Natural killer cell (primary cell): ENCODE data around the gene MTMR10. TPM values are rescaled to one million over a fixed set of nuclear protein-coding genes. Genes with fewer than 3 reads are reported as not detected.

Experiments used
- ATAC-seq, 3 donors: fragments of 150-1000 bp in 2 of 3; fragments of 200-7000 bp in 1 of 3; cut with Tn5 transposase; 1 replicate in 1 of 3; 2 replicates in 2 of 3; pipeline ENCODE4 v1.10.0; 2021; ENCODE audit warnings: mild to moderate bottlenecking in 2 of 3, moderate library complexity in 2 of 3
- DNase-seq, 2 donors: peaks; one replicate each; pipeline versions ENCODE4 v3.0.0 to v3.0.0-alpha.2; 2013 to 2021; ENCODE audit warnings: mixed read lengths in 1 of 2
- H3K27ac ChIP-seq: one replicate; pipeline ENCODE4 v1.5.1; 2013; ENCODE audit warnings: mild to moderate bottlenecking, low read length
- H3K27me3 ChIP-seq: one replicate; pipeline ENCODE4 v1.6.1; 2013; ENCODE audit warnings: low read length; ENCODE audit not compliant: control insufficient read depth, insufficient read depth
- H3K36me3 ChIP-seq: one replicate; pipeline ENCODE4 v1.6.1; 2013; ENCODE audit warnings: low read length; ENCODE audit not compliant: control insufficient read depth, insufficient read depth
- H3K4me1 ChIP-seq: one replicate; pipeline ENCODE4 v1.6.1; 2013; ENCODE audit warnings: low read length; ENCODE audit not compliant: control insufficient read depth, insufficient read depth
- H3K4me3 ChIP-seq: one replicate; pipeline ENCODE4 v1.5.1; 2013; ENCODE audit warnings: low read length
- H3K9me3 ChIP-seq: one replicate; pipeline ENCODE4 v1.6.1; 2013; ENCODE audit warnings: low read length; ENCODE audit not compliant: control insufficient read depth, insufficient read depth
- H3K27ac Mint-ChIP-seq, 2 donors: one replicate each; pipeline ENCODE4 v1.8.0; 2022; ENCODE audit warnings: mild to moderate bottlenecking in 2 of 2, mixed read lengths in 2 of 2, moderate library complexity in 1 of 2
- H3K27me3 Mint-ChIP-seq, 2 donors: one replicate each; pipeline ENCODE4 v1.8.0; 2022; ENCODE audit warnings: low read depth in 2 of 2, mixed read lengths in 2 of 2
- H3K36me3 Mint-ChIP-seq: one replicate; pipeline ENCODE4 v1.8.0; 2022; ENCODE audit warnings: mixed read lengths
- H3K4me1 Mint-ChIP-seq, 2 donors: one replicate each; pipeline ENCODE4 v1.8.0; 2022; ENCODE audit warnings: mixed read lengths in 2 of 2
- H3K4me3 Mint-ChIP-seq: one replicate; pipeline ENCODE4 v1.8.0; 2022; ENCODE audit warnings: mild to moderate bottlenecking, moderate library complexity, mixed read lengths
- H3K9me3 Mint-ChIP-seq, 2 donors: one replicate each; pipeline ENCODE4 v1.8.0; 2022; ENCODE audit warnings: mixed read lengths in 2 of 2
- WGBS: methylation state at CpG from one replicate; pipeline ENCODE4 v1.1.7; 2013; ENCODE audit warnings: missing lambda C conversion rate; ENCODE audit not compliant: insufficient coverage; 5-methylcytosine and 5-hydroxymethylcytosine counted together
- intact Hi-C: fragments of 100-400 bp; cut with micrococcal nuclease; formaldehyde crosslinking; loops from one replicate; pipeline ENCODE4 v1.14.2; 2022
- total RNA-seq, 4 donors: library from RNA; stranded (reverse); fragments of 120-200 nt in 1 of 4; gene quantifications; one replicate each; pipeline versions ENCODE4 v1.2.3 to v1.2.4, GENCODE V29; 2013 to 2022
- TF ChIP-seq, protein P1 (sequence below): fragments of 200-600 bp; IDR thresholded peaks from one replicate; pipeline ENCODE4 v1.8.0; 2022; ENCODE audit warnings: antibody characterized with exemption

The MTMR10 gene
- total RNA-seq, 3 donors from 2014 or later (not counting 1 experiment from before 2014, with no cell fraction given), result 46.3 to 64.5 (median 54.2) TPM

DNA sequence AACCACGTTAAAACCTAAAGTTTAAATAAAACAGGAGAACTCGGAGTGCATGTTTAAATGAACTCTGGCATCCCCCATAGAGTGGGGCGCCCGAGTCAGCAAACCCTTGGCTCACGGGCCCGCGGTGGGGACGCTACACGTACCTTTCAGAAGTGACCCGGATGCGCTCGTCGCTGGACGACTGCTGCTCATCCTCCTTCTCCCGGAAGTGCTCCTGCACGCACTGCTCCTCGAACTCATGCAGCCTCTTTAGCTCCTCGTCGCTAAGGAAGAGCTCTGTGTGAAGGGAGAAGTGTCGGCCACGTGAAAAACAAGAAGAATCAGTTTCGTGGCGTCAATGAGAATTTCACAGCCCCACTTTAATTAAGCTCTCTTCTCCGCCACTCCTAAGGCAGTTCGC, 34.6 kb upstream of the MTMR10 start:
- H3K4me3 ChIP-seq, result no peak overlapping the region
- Mint-ChIP-seq H3K4me1 (peaks cover 15 to 17% of the 10 kb centered on the region in 2 donors), H3K36me3 (no peaks in the 10 kb centered on the region), H3K27me3 (no peaks in the 10 kb centered on the region), H3K27ac (no peak overlapping the region), H3K4me3 (no peak overlapping the region), H3K9me3 (no peaks in the 10 kb centered on the region)
- TF ChIP-seq, protein P1, sequence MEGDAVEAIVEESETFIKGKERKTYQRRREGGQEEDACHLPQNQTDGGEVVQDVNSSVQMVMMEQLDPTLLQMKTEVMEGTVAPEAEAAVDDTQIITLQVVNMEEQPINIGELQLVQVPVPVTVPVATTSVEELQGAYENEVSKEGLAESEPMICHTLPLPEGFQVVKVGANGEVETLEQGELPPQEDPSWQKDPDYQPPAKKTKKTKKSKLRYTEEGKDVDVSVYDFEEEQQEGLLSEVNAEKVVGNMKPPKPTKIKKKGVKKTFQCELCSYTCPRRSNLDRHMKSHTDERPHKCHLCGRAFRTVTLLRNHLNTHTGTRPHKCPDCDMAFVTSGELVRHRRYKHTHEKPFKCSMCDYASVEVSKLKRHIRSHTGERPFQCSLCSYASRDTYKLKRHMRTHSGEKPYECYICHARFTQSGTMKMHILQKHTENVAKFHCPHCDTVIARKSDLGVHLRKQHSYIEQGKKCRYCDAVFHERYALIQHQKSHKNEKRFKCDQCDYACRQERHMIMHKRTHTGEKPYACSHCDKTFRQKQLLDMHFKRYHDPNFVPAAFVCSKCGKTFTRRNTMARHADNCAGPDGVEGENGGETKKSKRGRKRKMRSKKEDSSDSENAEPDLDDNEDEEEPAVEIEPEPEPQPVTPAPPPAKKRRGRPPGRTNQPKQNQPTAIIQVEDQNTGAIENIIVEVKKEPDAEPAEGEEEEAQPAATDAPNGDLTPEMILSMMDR, result no peak
- no peaks in the 10 kb centered on the region for H3K27me3 ChIP-seq
- no peaks in the 10 kb centered on the region for H3K9me3 ChIP-seq
- DNase-seq (no peak), ATAC-seq (no peak)
- H3K36me3 ChIP-seq, result no peaks in the 10 kb centered on the region
- WGBS, result 92% methylated on average over 25 of the region's 25 CpGs
- H3K4me1 ChIP-seq, result peaks cover 8% of the 10 kb centered on the region
- intact Hi-C loops, result no loop called here
- H3K27ac ChIP-seq, result no peak overlapping the region

- 67% methylated on average over 3 of the region's 3 CpGs for WGBS
- TF ChIP-seq, protein P1, result no peak
These were observed 33.6 kb upstream of the MTMR10 start for GRCh38 chr15:31024979-31025378.

GRCh38 chr15:31024330-31024729, 32.9 kb upstream of the MTMR10 start:
- peaks cover 8% of the 10 kb centered on the region for H3K4me1 ChIP-seq
- intact Hi-C loops, result no loop called here
- TF ChIP-seq, protein P1, result no peak
- no peak overlapping the region for H3K27ac ChIP-seq
- Mint-ChIP-seq H3K9me3 (no peaks in the 10 kb centered on the region), H3K27me3 (no peaks in the 10 kb centered on the region), H3K4me1 (peaks cover 15 to 17% of the 10 kb centered on the region in 2 donors), H3K36me3 (no peaks in the 10 kb centered on the region), H3K4me3 (no peak overlapping the region), H3K27ac (no peak overlapping the region)
- WGBS, result 72% methylated on average over 4 of the region's 5 CpGs
- H3K36me3 ChIP-seq, result no peaks in the 10 kb centered on the region
- DNase-seq, result no peak
- H3K27me3 ChIP-seq, result no peaks in the 10 kb centered on the region
- no peak overlapping the region for H3K4me3 ChIP-seq
- ATAC-seq, result no peak
- H3K9me3 ChIP-seq, result no peaks in the 10 kb centered on the region

More at GRCh38 chr15:31024979-31025378, 33.6 kb upstream of the MTMR10 start:
- no peaks in the 10 kb centered on the region for H3K36me3 ChIP-seq
- H3K9me3 ChIP-seq, result no peaks in the 10 kb centered on the region
- H3K4me1 ChIP-seq, result peaks cover 8% of the 10 kb centered on the region
- H3K4me1 Mint-ChIP-seq, result peaks cover 15 to 17% of the 10 kb centered on the region in 2 donors
- H3K4me3 Mint-ChIP-seq, result no peak overlapping the region
- H3K27me3 ChIP-seq, result no peaks in the 10 kb centered on the region
- H3K27ac Mint-ChIP-seq, result no peak overlapping the region
- H3K4me3 ChIP-seq, result no peak overlapping the region
- ATAC-seq (no peak), DNase-seq (no peak)
- no peak overlapping the region for H3K27ac ChIP-seq
- H3K9me3 Mint-ChIP-seq, result no peaks in the 10 kb centered on the region
- H3K36me3 Mint-ChIP-seq, result no peaks in the 10 kb centered on the region
- H3K27me3 Mint-ChIP-seq, result no peaks in the 10 kb centered on the region
- intact Hi-C loops, result no loop called here

- WGBS, result 93% methylated on average over 5 of the region's 5 CpGs
- Mint-ChIP-seq H3K4me1 (peaks cover 15 to 17% of the 10 kb centered on the region in 2 donors), H3K9me3 (no peaks in the 10 kb centered on the region), H3K27ac (no peak overlapping the region), H3K27me3 (no peaks in the 10 kb centered on the region), H3K4me3 (no peak overlapping the region), H3K36me3 (no peaks in the 10 kb centered on the region)
- Histone ChIP-seq H3K9me3 (no peaks in the 10 kb centered on the region), H3K4me3 (no peak overlapping the region), H3K27ac (no peak overlapping the region), H3K27me3 (no peaks in the 10 kb centered on the region), H3K36me3 (no peaks in the 10 kb centered on the region), H3K4me1 (peaks cover 8% of the 10 kb centered on the region)
- intact Hi-C loops, result no loop called here
- DNase-seq, result no peak
- TF ChIP-seq, protein P1, result no peak
- no peak for ATAC-seq
These were observed 32.4 kb upstream of the MTMR10 start for GRCh38 chr15:31023841-31024240.
